EL (cell line): Measurements from ENCODE around the gene TIMD4.

ENCODE experiments used
- DNase-seq: peaks from one replicate; pipeline ENCODE4 v3.0.0-alpha.2; 2016

Gene TIMD4

GRCh38 chr5:156920861-156921431, 42.1 kb downstream of the TIMD4 start:
- DNase-seq = no peak

GRCh38 chr5:156920042-156920860, 42.8 kb downstream of the TIMD4 start:
- DNase-seq = no peak

- DNase-seq = no peak
These were observed 44.6 kb downstream of the TIMD4 start for GRCh38 chr5:156918311-156918845.

GRCh38 chr5:156914371-156914737, 48.7 kb downstream of the TIMD4 start:
- no peak for DNase-seq

- no peak for DNase-seq
These were observed 49.2 kb downstream of the TIMD4 start for GRCh38 chr5:156913719-156914370.

- no peak for DNase-seq
These were observed 49.7 kb downstream of the TIMD4 start for GRCh38 chr5:156913355-156913718.

- DNase-seq = no peak
These were observed 50.2 kb downstream of the TIMD4 start for GRCh38 chr5:156912869-156913268.

- no peak for DNase-seq
These were observed 53.8 kb downstream of the TIMD4 start for GRCh38 chr5:156909180-156909579.

- DNase-seq = no peak
These were observed 55.4 kb downstream of the TIMD4 start for GRCh38 chr5:156907667-156908066.

GRCh38 chr5:156906807-156907206, 56.2 kb downstream of the TIMD4 start:
- no peak for DNase-seq

- no peak for DNase-seq
These were observed 66.5 kb downstream of the TIMD4 start for GRCh38 chr5:156896546-156896945.

- no peak for DNase-seq
These were observed 69.5 kb downstream of the TIMD4 start for GRCh38 chr5:156893517-156893916.

GRCh38 chr5:156892864-156893263, 70.2 kb downstream of the TIMD4 start:
- no peak for DNase-seq

GRCh38 chr5:156892223-156892622, 70.8 kb downstream of the TIMD4 start:
- no peak for DNase-seq

- no peak for DNase-seq
These were observed 74.5 kb downstream of the TIMD4 start for GRCh38 chr5:156888520-156888919.

GRCh38 chr5:156883316-156883875, 79.6 kb downstream of the TIMD4 start:
- DNase-seq = no peak

- DNase-seq = no peak
These were observed 83.3 kb downstream of the TIMD4 start for GRCh38 chr5:156879665-156880285.

- DNase-seq = no peak
These were observed 91.8 kb downstream of the TIMD4 start for GRCh38 chr5:156871212-156871611.

GRCh38 chr5:156870498-156870839, 92.6 kb downstream of the TIMD4 start:
- DNase-seq = no peak
